ENCODE results near the gene PRAMEF1. TPM values are rescaled to one million over a fixed set of nuclear protein-coding genes. Genes with fewer than 3 reads are reported as not detected.

PRAMEF1 gene
- total and polyA plus RNA-seq, 2 of the 8 experiments (the other 6 are each of a cell fraction or from before 2014, with no cell fraction given), result not detected

DNA sequence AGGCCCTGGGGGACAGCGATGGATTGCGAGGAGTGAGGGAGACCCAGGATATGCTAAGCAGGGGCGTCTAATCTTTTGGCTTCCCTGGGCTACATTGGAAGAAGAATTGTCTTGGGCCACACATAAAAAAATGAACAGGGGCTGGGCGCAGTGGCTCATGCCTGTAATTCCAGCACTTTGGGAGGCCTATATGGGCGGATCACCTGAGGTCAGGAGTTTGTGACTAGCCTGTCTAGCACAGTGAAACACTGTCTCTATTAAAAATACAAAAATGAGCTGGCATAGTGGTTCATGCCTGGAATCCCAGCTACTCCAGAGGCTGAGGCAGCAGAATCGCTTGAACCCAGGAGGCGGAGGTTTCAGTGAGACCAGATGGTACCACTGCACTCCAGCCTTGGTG lies 28.4 kb upstream of the PRAMEF1 start:
- WGBS, 2 experiments (ENCODE audit: extremely low coverage in 1 of 2, insufficient coverage in 1 of 2, insufficient read length in 1 of 2, insufficient replicate concordance in 2 of 2, low coverage in 1 of 2, low lambda C conversion rate in 2 of 2, missing lambda C conversion rate in 1 of 2), result 93% methylated on average over 7 of the region's 7 CpGs; no CpG with 5 or more reads in 1 of the 2 experiments
- Histone ChIP-seq H4K20me1 (replicated peaks in 1 of 2; ENCODE audit: control insufficient read depth in 1 of 2, insufficient read depth in 2 of 2, low read length in 2 of 2) (no peaks in the 10 kb centered on the region), H3K9ac (replicated peaks in 1 of 4; ENCODE audit: extremely low read depth in 1 of 4, low read depth in 3 of 4, low read length in 3 of 4) (no peak overlapping the region), H4K91ac (replicated peaks; ENCODE audit: insufficient read length, low read length) (no peak overlapping the region), H2AK5ac (ENCODE audit: low read depth, low read length) (no peak overlapping the region), H3K23ac (ENCODE audit: insufficient read length) (no peak overlapping the region), H2BK120ac (replicated peaks; ENCODE audit: low read depth, low read length) (no peak overlapping the region), H3K4me2 (ENCODE audit: insufficient read depth in 1 of 2, low read depth in 2 of 2, low read length in 2 of 2) (no peak overlapping the region), H2AFZ (ENCODE audit: low read length) (no peak overlapping the region), H3K56ac (replicated peaks; ENCODE audit: insufficient read length, low read depth, low read length) (no peak overlapping the region), H3K36me3 (ENCODE audit: control insufficient read depth in 2 of 4, insufficient read depth in 4 of 4, low read length in 3 of 4) (no peaks in the 10 kb centered on the region), H3K9me3 (ENCODE audit: insufficient read depth in 2 of 2, low read depth in 1 of 2, low read length in 1 of 2) (no peaks in the 10 kb centered on the region), H3K27me3 (replicated peaks in 1 of 4; ENCODE audit: control insufficient read depth in 3 of 4, extremely low read depth in 1 of 4, insufficient read depth in 3 of 4, low read length in 3 of 4) (no peaks in the 10 kb centered on the region), H3K4ac (replicated peaks; ENCODE audit: insufficient read length, low read depth, low read length) (no peak overlapping the region), H3K79me1 (ENCODE audit: low read depth, low read length) (no peaks in the 10 kb centered on the region), H3K4me3 (ENCODE audit: extremely low read depth in 1 of 4, insufficient read depth in 2 of 4, low read depth in 3 of 4, low read length in 4 of 4) (no peak overlapping the region), H3K79me2 (ENCODE audit: control insufficient read depth in 1 of 2, insufficient read depth in 2 of 2, low read length in 2 of 2) (no peaks in the 10 kb centered on the region), H3K4me1 (replicated peaks in 1 of 4; ENCODE audit: control insufficient read depth in 3 of 4, insufficient read depth in 4 of 4, low read length in 3 of 4) (no peaks in the 10 kb centered on the region), H3K27ac (ENCODE audit: low read depth, low read length) (no peak overlapping the region), H2BK15ac (ENCODE audit: low read length) (no peak overlapping the region), H2BK5ac (ENCODE audit: low read depth, low read length) (no peak overlapping the region), H4K8ac (ENCODE audit: extremely low read depth, insufficient read depth, low read length) (no peak overlapping the region), H3K23me2 (ENCODE audit: low read depth, low read length) (no peaks in the 10 kb centered on the region; the same call in 1 of the 2 replicates), H4K5ac (ENCODE audit: insufficient read length, low read depth, low read length) (no peak overlapping the region), H2BK20ac (ENCODE audit: low read length) (no peak overlapping the region), H2BK12ac (ENCODE audit: low read depth, low read length) (no peak overlapping the region), H3K14ac (ENCODE audit: insufficient read length) (no peak overlapping the region), H3K18ac (ENCODE audit: extremely low read depth, low read length) (no peak overlapping the region)
- no peak for FAIRE-seq
- DNase-seq (ENCODE audit: low read depth in 1 of 2, low spot score in 2 of 2), result no peak
- ChIA-PET POLR2A (ENCODE audit: partially characterized antibody) (no interaction called here), CTCF (ENCODE audit: partially characterized antibody) (interaction anchor here (0.6 to 2.4 kb wide), 7 partner anchors 13 to 1186 kb away, joined by 3 to 8 read pairs (median 3); no protein-coding TSS in a partner anchor)
- no peak for TF ChIP-seq CTBP2 (IDR thresholded peaks at IDR 0.05; ENCODE audit: borderline replicate concordance, insufficient read depth, insufficient read length, low read length)
- no peak for TF ChIP-seq GABPA (IDR thresholded peaks at IDR 0.05; ENCODE audit: borderline replicate concordance, insufficient read depth, low read length)
- no peak for TF ChIP-seq HDAC2 (IDR thresholded peaks at IDR 0.05; ENCODE audit: borderline replicate concordance in 1 of 2, low read depth in 2 of 2, low read length in 2 of 2)
- TF ChIP-seq CBX5 (IDR thresholded peaks at IDR 0.05; ENCODE audit: low read depth, low read length), result no peak
- no peak for TF ChIP-seq JUND (IDR thresholded peaks at IDR 0.05; ENCODE audit: low read length)
- TF ChIP-seq, protein P1, sequence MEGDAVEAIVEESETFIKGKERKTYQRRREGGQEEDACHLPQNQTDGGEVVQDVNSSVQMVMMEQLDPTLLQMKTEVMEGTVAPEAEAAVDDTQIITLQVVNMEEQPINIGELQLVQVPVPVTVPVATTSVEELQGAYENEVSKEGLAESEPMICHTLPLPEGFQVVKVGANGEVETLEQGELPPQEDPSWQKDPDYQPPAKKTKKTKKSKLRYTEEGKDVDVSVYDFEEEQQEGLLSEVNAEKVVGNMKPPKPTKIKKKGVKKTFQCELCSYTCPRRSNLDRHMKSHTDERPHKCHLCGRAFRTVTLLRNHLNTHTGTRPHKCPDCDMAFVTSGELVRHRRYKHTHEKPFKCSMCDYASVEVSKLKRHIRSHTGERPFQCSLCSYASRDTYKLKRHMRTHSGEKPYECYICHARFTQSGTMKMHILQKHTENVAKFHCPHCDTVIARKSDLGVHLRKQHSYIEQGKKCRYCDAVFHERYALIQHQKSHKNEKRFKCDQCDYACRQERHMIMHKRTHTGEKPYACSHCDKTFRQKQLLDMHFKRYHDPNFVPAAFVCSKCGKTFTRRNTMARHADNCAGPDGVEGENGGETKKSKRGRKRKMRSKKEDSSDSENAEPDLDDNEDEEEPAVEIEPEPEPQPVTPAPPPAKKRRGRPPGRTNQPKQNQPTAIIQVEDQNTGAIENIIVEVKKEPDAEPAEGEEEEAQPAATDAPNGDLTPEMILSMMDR (IDR thresholded peaks at IDR 0.05; ENCODE audit: control extremely low read depth in 1 of 3, insufficient read depth in 1 of 3, low read depth in 1 of 3, low read length in 3 of 3), result no peak
- no peak for TF ChIP-seq RFX5 (IDR thresholded peaks at IDR 0.05; ENCODE audit: borderline replicate concordance, low read depth, low read length)
- no peak for TF ChIP-seq POLR2A (IDR thresholded peaks at IDR 0.05; ENCODE audit: control extremely low read depth in 1 of 2, low read depth in 2 of 2, low read length in 2 of 2)
- TF ChIP-seq SP4 (IDR thresholded peaks at IDR 0.05; ENCODE audit: low read length), result no peak
- TF ChIP-seq, protein P2, sequence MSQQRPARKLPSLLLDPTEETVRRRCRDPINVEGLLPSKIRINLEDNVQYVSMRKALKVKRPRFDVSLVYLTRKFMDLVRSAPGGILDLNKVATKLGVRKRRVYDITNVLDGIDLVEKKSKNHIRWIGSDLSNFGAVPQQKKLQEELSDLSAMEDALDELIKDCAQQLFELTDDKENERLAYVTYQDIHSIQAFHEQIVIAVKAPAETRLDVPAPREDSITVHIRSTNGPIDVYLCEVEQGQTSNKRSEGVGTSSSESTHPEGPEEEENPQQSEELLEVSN (IDR thresholded peaks at IDR 0.05), result no peak
- no peak for TF ChIP-seq POLR2AphosphoS5 (IDR thresholded peaks at IDR 0.05; ENCODE audit: low read depth, low read length)
